Stimulated activated CD4-positive, alpha-beta T cell treated with anti-CD3 and anti-CD28 coated beads, Interleukin-1b, Interleukin-23, amount 100 ng/mL, for 1 hour (primary cell): ENCODE measurements around the gene SLC25A51.
A peak's percentile ranks its signal among the peaks of the same experiment; 100 is the strongest.

Experiments
- DNase-seq, 2 donors: peaks; one replicate each; pipeline ENCODE4 v3.0.0-alpha.2; 2020; ENCODE audit warnings: low read depth in 2 of 2

The SLC25A51 gene

GRCh38 chr9:37903647-37904444 is at the start of gene SLC25A51:
TSS of gene SLC25A51 (minus strand) at chr9:37904127. CDS start at chr9:37888550, 15,577 bp downstream.
- peak; percentile 90 to 95 for DNase-seq

- DNase-seq = no peak
These were observed 49.4 kb upstream of the SLC25A51 start for GRCh38 chr9:37953206-37953774.

GRCh38 chr9:37952731-37953130 is 48.8 kb upstream of the SLC25A51 start:
- no peak for DNase-seq

GRCh38 chr9:37951671-37952449 is 47.9 kb upstream of the SLC25A51 start:
- DNase-seq = no peak

- no peak for DNase-seq
These were observed 46.6 kb upstream of the SLC25A51 start for GRCh38 chr9:37950561-37950960.

GRCh38 chr9:37949576-37949975 is 45.6 kb upstream of the SLC25A51 start:
- DNase-seq = no peak

GRCh38 chr9:37948417-37948980 is 44.6 kb upstream of the SLC25A51 start:
- DNase-seq = no peak

- no peak for DNase-seq
These were observed 44.0 kb upstream of the SLC25A51 start for GRCh38 chr9:37947977-37948376.

GRCh38 chr9:37947471-37947870 is 43.5 kb upstream of the SLC25A51 start:
- DNase-seq = no peak

GRCh38 chr9:37946971-37947370 is 43.0 kb upstream of the SLC25A51 start:
- no peak for DNase-seq

- DNase-seq = no peak
These were observed 42.1 kb upstream of the SLC25A51 start for GRCh38 chr9:37946041-37946440.

- no peak for DNase-seq
These were observed 40.9 kb upstream of the SLC25A51 start for GRCh38 chr9:37944671-37945481.

- DNase-seq = no peak
These were observed 40.3 kb upstream of the SLC25A51 start for GRCh38 chr9:37944266-37944650.

- no peak for DNase-seq
These were observed 39.7 kb upstream of the SLC25A51 start for GRCh38 chr9:37943345-37944265.

- DNase-seq = no peak
These were observed 38.9 kb upstream of the SLC25A51 start for GRCh38 chr9:37942621-37943344.

- no peak for DNase-seq
These were observed 37.3 kb upstream of the SLC25A51 start for GRCh38 chr9:37941253-37941652.

GRCh38 chr9:37939575-37940095 is 35.7 kb upstream of the SLC25A51 start:
- DNase-seq = no peak

- no peak for DNase-seq
These were observed 34.4 kb upstream of the SLC25A51 start for GRCh38 chr9:37938121-37938891.

GRCh38 chr9:37937366-37937765 is 33.4 kb upstream of the SLC25A51 start:
- DNase-seq = no peak
